Loucy (cell line): Measurements from ENCODE around the gene CYSRT1.

ENCODE experiments used
- H2AFZ ChIP-seq: fragments of 200-600 bp; sonication (generic); 2 replicates; pipeline ENCODE4 v1.6.0; 2016; ENCODE audit warnings: antibody characterized with exemption, mild to moderate bottlenecking, low read length, moderate library complexity
- H3F3A ChIP-seq: fragments of 200-600 bp; 2 replicates; pipeline ENCODE4 v1.6.0; 2016; ENCODE audit warnings: antibody characterized with exemption, low read depth, mild to moderate bottlenecking
- H3K27me3 ChIP-seq: fragments of 200-600 bp; sonication (generic); 2 replicates; pipeline ENCODE4 v1.6.1; 2014; ENCODE audit warnings: low read length, mild to moderate bottlenecking; ENCODE audit not compliant: insufficient read depth, poor library complexity, severe bottlenecking
- H3K36me3 ChIP-seq: fragments of 200-600 bp; sonication (generic); 2 replicates; pipeline ENCODE4 v1.6.1; 2016; ENCODE audit warnings: low read length; ENCODE audit not compliant: insufficient read depth
- H3K4me1 ChIP-seq: fragments of 200-600 bp; sonication (generic); 2 replicates; pipeline ENCODE4 v1.5.1; 2014; ENCODE audit warnings: low read length, mild to moderate bottlenecking; ENCODE audit not compliant: insufficient read depth, poor library complexity, severe bottlenecking
- H3K4me2 ChIP-seq: fragments of 200-600 bp; sonication (generic); 2 replicates; pipeline ENCODE4 v1.6.0; 2014; ENCODE audit warnings: antibody characterized with exemption, low read length, low read depth, mild to moderate bottlenecking; ENCODE audit not compliant: poor library complexity, severe bottlenecking
- H3K4me3 ChIP-seq: fragments of 200-600 bp; sonication (generic); 2 replicates; pipeline ENCODE4 v1.5.1; 2014; ENCODE audit warnings: low read length, mild to moderate bottlenecking, mixed read lengths; ENCODE audit not compliant: poor library complexity, severe bottlenecking
- H3K79me2 ChIP-seq: fragments of 200-600 bp; sonication (generic); 2 replicates; pipeline ENCODE4 v1.6.1; 2014; ENCODE audit warnings: low read length; ENCODE audit not compliant: insufficient read depth
- H3K9ac ChIP-seq: fragments of 200-600 bp; sonication (generic); 2 replicates; pipeline ENCODE4 v1.6.0; 2014; ENCODE audit warnings: mild to moderate bottlenecking, low read depth, low read length, moderate library complexity; ENCODE audit not compliant: poor library complexity, severe bottlenecking
- H3K9me2 ChIP-seq: fragments of 200-600 bp; sonication (generic); replicated peaks from 2 replicates; pipeline ENCODE4 v1.6.1; 2016; ENCODE audit warnings: low read depth, low read length, mixed read lengths
- H3K9me3 ChIP-seq: fragments of 200-600 bp; sonication (generic); 2 replicates; pipeline ENCODE4 v1.6.1; 2014; ENCODE audit warnings: mild to moderate bottlenecking, antibody characterized with exemption, low read length, low read depth; ENCODE audit not compliant: insufficient read depth
- H4K20me1 ChIP-seq: fragments of 200-600 bp; sonication (generic); 2 replicates; pipeline ENCODE4 v1.6.0; 2014; ENCODE audit warnings: antibody characterized with exemption, low read length, mild to moderate bottlenecking; ENCODE audit not compliant: insufficient read depth, poor library complexity, severe bottlenecking
- EZH2phosphoT487 ChIP-seq: fragments of 200-600 bp; IDR thresholded peaks from 2 replicates; pipeline ENCODE4 v1.6.1; 2018; ENCODE audit warnings: antibody characterized with exemption, mild to moderate bottlenecking, moderate library complexity, borderline replicate concordance
- TF ChIP-seq, protein P1 (sequence below): fragments of 200-600 bp; sonication (generic); conservative IDR thresholded peaks from 2 replicates; pipeline ENCODE4 v1.5.1; 2014; ENCODE audit warnings: mild to moderate bottlenecking, antibody characterized with exemption, low read length

CYSRT1 gene

GRCh38 chr9:137265496-137266161 lies 40.7 kb downstream of the CYSRT1 start:
- Histone ChIP-seq H3K4me1 (peaks cover 6% of the 10 kb centered on the region), H3K9me3 (no peaks in the 10 kb centered on the region), H3K9ac (no peak overlapping the region), H3K4me3 (no peak overlapping the region), H3K9me2 (no peaks in the 10 kb centered on the region), H3K36me3 (peaks cover 4% of the 10 kb centered on the region; the same call in 1 of the 2 replicates), H2AFZ (no peak overlapping the region), H3K27me3 (no peaks in the 10 kb centered on the region), H3K4me2 (no peak overlapping the region), H3K79me2 (no peaks in the 10 kb centered on the region), H3F3A (no peaks in the 10 kb centered on the region), H4K20me1 (no peaks in the 10 kb centered on the region)
- TF ChIP-seq EZH2phosphoT487 = no peak
- TF ChIP-seq, protein P1, sequence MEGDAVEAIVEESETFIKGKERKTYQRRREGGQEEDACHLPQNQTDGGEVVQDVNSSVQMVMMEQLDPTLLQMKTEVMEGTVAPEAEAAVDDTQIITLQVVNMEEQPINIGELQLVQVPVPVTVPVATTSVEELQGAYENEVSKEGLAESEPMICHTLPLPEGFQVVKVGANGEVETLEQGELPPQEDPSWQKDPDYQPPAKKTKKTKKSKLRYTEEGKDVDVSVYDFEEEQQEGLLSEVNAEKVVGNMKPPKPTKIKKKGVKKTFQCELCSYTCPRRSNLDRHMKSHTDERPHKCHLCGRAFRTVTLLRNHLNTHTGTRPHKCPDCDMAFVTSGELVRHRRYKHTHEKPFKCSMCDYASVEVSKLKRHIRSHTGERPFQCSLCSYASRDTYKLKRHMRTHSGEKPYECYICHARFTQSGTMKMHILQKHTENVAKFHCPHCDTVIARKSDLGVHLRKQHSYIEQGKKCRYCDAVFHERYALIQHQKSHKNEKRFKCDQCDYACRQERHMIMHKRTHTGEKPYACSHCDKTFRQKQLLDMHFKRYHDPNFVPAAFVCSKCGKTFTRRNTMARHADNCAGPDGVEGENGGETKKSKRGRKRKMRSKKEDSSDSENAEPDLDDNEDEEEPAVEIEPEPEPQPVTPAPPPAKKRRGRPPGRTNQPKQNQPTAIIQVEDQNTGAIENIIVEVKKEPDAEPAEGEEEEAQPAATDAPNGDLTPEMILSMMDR = no peak

DNA sequence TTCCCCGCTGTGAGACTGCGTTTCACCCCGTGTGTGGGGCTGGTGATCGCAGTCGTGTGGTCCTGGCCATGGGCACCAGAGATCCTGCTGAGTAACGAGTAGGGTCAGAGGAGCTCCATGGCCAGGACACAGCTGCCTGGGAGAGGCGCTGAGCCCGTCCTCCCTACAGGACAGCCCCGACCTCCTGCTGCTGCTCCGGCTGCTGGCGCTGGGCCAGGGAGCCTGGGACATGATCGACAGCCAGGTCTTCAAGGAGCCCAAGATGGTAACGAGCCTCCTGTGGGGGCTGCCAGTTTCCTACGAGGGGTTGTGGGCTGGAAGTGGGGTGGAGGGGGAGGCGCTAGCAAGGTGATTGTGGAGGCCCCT lies 41.2 kb downstream of the CYSRT1 start:
- Histone ChIP-seq H3K36me3 (peaks cover 4% of the 10 kb centered on the region; the same call in 1 of the 2 replicates), H3K4me3 (no peak overlapping the region), H3K9ac (no peak overlapping the region), H4K20me1 (no peaks in the 10 kb centered on the region), H3K4me1 (peaks cover 9% of the 10 kb centered on the region), H3F3A (no peaks in the 10 kb centered on the region), H3K4me2 (no peak overlapping the region), H3K9me2 (no peaks in the 10 kb centered on the region), H3K27me3 (no peaks in the 10 kb centered on the region), H3K9me3 (no peaks in the 10 kb centered on the region), H2AFZ (no peak overlapping the region), H3K79me2 (no peaks in the 10 kb centered on the region)
- TF ChIP-seq, protein P1 = no peak
- no peak for TF ChIP-seq EZH2phosphoT487

DNA sequence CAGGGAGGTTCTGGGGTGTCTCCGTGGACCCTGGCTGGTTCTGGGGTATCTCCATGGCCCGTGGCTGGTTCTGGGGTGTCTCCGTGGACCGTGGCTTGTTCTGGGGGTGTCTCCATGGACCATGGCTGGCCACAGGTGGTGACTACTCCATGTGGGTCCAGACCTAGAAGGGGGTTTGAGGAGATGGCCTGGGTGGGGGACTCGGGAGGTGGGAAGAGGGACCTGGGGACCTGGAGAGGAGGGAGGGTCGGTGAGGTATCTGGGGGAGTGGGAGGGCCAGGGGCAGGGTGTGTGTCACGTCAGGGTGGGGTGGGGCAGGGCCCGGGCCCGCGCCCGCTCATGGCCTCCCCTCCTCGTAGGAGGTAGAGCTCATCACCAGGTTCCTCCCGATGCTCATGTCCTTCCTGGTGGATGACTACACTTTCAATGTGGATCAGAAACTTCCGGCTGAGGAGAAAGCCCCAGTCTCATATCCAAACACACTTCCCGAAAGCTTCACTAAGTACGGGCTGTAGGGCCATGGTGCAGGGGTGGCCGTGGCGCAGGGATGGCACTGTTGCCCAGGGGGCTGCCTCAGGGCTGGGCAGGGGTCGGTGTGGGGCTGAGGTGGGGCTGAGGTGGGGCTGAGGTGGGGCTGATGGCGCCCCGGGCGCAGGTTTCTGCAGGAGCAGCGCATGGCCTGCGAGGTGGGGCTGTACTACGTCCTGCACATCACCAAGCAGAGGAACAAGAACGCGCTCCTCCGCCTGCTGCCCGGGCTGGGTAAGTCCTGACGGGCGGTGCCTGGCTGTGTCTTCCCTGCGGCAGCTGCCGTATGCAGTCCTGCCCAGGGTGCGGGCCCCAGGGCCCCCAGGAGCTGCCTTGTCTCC lies 41.8 kb downstream of the CYSRT1 start:
- Histone ChIP-seq H3K4me2 (no peak overlapping the region), H3K9ac (no peak overlapping the region), H4K20me1 (peaks cover 3% of the 10 kb centered on the region), H2AFZ (no peak overlapping the region), H3K4me3 (no peak overlapping the region), H3K79me2 (no peaks in the 10 kb centered on the region), H3K4me1 (peaks cover 9% of the 10 kb centered on the region), H3K9me3 (no peaks in the 10 kb centered on the region), H3K36me3 (peaks cover 4% of the 10 kb centered on the region; the same call in 1 of the 2 replicates), H3K9me2 (no peaks in the 10 kb centered on the region), H3F3A (no peaks in the 10 kb centered on the region), H3K27me3 (no peaks in the 10 kb centered on the region)
- TF ChIP-seq, protein P1 = no peak
- TF ChIP-seq EZH2phosphoT487 = no peak
